Globus pallidus (tissue), 1 donor: Measurements from ENCODE around the gene RRP36.

Experiments
- DNase-seq: peaks from one replicate; pipeline ENCODE4 v3.0.0-alpha.2; 2015; ENCODE audit warnings: low spot score

RRP36 gene

GRCh38 chr6:43007126-43007525 is 14.3 kb upstream of the RRP36 start:
- no peak for DNase-seq

DNA sequence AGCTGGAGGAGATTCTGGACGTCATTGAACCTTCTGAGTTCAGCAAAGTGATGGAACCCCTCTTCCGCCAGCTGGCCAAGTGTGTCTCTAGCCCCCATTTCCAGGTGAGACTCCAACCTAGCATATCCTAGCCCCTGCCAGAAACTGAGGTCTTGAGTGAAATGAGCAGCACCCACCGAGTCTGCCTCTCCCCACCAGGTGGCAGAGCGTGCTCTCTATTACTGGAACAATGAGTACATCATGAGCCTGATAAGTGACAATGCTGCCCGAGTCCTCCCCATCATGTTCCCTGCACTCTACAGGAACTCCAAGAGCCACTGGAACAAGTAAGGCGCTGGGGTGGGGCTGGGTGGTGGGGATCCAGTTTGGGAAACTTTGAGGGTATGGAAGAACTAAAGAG is 12.3 kb upstream of the RRP36 start:
- no peak for DNase-seq

GRCh38 chr6:43011207-43011606 is 10.2 kb upstream of the RRP36 start:
- DNase-seq: no peak

DNA sequence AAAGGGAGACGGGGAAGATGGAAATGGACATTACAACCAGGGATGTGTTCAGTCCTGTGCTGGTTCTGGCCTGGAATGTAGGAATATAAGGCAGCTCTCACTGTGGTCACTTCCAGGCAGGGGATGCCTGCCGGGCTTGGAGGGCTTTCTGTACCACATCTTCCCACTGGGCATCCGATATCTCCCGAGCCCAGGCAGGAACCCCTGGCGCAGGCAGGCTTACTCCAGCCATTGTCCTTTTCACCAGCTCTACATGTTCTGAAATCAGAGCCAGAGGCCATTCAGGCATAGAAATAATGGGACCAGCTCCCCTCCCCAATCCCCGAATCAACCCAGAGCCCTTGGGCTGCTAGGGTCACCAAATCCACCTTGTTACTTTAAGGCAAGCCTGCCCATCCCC is 9.1 kb upstream of the RRP36 start:
- DNase-seq: no peak

DNA sequence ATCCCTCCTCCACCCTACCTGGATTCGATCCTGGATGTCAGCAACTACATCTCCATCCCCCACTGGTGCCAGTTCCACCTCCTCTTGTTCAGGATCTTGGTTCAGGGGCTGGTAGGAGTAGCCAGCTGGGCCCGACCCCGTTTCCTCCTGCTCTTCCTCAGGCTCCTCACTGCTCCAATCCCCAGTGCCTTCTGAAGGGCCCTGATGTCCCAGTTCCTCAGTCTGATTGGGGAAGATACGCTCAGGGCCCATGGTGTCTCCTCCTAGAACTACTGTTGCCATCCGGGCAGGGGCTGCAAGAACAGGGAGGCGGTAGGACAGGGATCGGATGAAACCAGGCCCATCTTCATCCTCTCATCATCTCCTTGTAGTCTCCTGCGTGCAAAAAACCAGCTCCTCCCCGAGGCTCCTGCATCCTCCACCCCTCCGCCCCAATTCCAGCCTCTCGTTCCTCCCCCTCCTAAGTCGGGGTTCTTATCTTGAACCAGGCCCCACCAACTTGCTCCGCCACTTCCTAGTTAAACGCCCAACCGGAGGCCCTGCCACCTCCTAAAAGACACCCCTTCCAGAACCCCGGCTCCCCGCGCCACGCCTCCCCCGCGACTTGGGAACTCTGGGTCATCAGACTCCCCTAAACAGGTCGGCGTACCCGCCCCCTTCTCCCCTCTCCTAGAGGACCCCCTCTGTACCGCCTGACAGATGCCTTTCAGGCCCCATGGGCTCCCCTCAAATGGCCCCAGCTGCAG is 8.2 kb upstream of the RRP36 start:
- DNase-seq: no peak

DNA sequence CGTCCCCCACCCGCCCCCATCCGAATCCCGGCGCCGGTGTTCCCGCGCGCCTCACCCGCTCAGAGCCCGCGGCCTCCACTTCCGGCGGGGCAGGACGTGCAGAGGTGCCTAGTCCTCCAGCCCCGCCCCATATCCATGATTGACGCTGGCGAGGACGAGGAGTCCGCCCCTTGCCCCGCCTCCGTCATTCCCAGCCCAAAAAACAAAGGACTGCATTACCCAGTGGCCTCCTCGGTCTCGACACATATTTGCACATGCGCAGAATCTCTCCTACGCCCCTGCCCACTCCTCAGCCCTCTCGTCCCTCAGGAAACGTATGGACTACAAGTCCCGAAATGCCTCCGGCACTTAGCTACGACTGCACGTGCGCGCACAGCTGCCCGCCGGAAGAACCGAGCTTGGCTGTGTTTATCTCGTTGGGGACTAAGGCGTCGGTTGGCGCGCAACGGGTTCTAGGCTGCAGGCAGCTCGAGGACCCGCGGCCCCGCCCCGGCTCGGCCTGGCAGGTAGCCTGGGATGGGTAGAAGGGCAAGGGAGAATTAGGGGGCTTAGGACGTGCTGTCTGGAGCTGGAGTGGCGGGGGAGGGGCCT is 7.5 kb upstream of the RRP36 start, which contains the start of the genes KLHDC3 and MEA1:
Gene KLHDC3, plus strand, starts transcription at position 407 of the 591 bp plus-strand sequence. CDS start 2,944 bp downstream, outside the sequence.
Gene MEA1, minus strand, starts transcription at position 104 of the 591 bp plus-strand sequence. CDS start 133 bp downstream, outside the sequence.
- peak; percentile 100 for DNase-seq

GRCh38 chr6:43014434-43014909 is 7.0 kb upstream of the RRP36 start:
- DNase-seq: no peak

DNA sequence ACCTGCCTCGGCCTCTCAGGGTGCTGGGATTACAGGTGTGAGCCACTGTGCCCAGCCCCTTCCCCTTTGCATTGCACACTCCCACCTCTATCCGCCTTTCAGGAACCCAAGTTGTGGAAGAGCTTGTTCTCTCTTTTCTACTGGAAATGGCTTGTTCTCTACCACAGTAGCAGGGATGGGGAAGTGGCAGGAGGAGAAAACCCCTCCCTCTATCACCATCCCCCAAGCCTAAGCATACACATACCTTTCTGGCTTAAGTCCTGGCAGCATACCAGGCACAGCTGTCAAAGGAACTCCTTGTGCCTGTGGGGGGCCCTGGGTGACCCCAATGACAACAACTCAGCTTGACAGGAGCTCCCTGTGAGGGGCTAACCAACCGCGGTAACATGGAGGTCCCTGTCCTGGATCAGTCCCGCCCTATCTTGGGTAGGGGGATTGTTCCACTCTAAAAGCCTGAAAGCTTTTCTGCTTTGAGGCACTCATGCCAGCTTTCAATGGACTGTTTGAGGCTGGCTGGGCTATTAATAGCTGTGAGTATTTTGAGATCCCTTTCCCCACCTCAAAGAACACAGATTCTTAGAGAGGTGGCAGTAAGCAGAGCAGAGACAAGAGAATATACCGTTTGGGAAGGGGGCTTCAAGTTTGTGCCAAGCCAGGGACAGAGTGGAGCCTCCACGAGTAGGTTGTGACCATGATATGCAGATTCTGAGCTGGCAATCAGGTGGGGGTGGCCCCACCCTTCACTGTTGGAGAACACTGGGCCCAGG is 5.1 kb upstream of the RRP36 start:
- no peak for DNase-seq

DNA sequence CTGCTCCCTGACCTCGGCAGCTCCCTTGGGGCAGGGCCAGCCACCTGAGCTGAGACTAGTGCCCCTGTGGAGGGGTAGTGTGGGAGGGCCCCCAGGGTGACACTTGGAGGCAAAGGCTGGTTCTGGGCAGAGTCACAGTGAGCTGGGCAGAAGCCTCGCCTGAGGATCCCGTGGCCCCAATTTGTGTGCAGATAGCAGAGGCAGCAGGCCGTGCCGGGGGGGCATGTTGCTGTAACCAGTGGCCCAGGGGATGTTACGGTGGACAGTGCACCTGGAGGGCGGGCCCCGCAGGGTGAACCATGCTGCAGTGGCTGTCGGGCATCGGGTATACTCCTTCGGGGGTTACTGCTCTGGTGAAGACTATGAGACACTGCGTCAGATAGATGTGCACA is 4.5 kb upstream of the RRP36 start:
- no peak for DNase-seq

- no peak for DNase-seq
Observed at GRCh38 chr6:43019152-43019551, 2.3 kb upstream of the RRP36 start.

GRCh38 chr6:43020052-43020705 is 1.2 kb upstream of the RRP36 start:
- DNase-seq: no peak

DNA sequence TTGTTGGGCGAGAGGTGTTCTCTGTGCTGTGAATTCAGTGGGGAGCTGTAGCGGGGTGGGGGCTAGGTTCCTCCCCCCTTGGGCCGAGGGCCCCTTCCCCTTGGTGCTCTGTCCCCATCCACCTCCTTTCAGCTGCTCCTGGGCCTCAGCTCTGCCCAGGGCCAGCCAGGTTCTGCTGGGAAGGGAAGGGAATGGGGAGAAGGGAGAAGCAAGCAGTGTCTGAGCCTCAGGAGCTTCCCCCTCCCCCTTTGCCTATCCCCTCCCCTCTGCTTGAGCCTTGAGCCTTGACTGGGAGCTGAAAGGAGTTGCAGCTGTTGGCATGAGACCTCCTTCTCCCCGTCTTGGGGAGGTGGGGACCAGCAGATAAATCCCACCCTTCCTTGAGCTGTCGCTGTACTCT is 576 bp upstream of the RRP36 start:
- DNase-seq: no peak

DNA sequence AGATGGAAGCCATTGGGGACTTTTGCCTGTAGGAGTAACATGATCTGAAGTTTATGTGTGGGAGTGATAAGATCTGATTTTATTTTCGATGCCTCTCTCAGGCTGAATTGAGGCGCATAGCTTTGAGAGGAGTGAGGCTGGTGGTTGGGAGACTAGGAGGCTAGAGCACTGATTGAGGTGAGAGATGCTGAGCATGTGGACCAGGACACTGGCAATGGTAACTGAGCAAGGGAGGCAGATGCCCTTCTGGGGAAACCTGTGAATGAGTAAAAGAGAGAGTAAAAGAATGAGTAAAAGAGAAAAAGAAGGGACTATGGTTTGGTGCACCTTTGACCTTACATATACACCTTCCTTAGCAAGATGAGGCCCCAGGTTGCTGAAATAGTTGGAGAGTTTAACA is 3.0 kb downstream of the RRP36 start:
- no peak for DNase-seq

- no peak for DNase-seq
Observed at GRCh38 chr6:43026365-43026764, 4.9 kb downstream of the RRP36 start.

GRCh38 chr6:43029120-43029519 is 7.7 kb downstream of the RRP36 start:
- no peak for DNase-seq

- no peak for DNase-seq
Observed at GRCh38 chr6:43032326-43032725, 10.9 kb downstream of the RRP36 start.

DNA sequence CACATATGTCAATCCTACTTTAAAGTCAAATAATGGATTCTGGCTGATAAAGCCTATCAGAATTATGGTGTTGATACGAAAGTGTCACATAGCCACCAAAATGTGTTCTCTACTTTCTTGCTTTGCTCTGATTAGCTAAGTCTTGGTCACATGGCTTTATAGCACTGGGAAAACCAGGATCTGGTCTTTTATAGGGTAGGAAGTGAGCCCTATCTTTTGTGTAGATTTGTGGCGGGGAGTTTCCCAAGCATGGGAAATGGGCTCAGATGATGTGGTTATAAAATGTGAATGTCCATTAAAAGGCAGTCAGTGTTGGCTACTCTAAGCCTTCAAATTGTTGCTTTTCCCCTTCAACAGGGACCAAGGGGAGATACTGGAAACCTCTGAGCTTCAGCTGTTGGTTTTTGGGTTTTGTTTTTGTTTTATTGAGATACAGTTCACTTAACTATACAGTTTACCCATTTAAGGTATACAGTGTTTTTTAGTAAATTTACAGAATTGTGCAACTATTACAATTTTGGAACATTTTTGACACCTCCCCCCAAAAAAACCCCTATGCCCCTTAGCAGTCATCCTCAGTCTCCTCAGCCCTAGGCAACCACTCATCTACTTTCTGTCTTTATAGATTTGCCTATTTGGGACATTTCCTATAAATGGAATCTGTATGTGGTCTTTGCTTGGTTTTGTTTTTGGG is 12.2 kb downstream of the RRP36 start:
- no peak for DNase-seq

- no peak for DNase-seq
Observed at GRCh38 chr6:43034190-43034525, 12.7 kb downstream of the RRP36 start.

GRCh38 chr6:43035495-43036194 is 14.2 kb downstream of the RRP36 start:
- DNase-seq: no peak

DNA sequence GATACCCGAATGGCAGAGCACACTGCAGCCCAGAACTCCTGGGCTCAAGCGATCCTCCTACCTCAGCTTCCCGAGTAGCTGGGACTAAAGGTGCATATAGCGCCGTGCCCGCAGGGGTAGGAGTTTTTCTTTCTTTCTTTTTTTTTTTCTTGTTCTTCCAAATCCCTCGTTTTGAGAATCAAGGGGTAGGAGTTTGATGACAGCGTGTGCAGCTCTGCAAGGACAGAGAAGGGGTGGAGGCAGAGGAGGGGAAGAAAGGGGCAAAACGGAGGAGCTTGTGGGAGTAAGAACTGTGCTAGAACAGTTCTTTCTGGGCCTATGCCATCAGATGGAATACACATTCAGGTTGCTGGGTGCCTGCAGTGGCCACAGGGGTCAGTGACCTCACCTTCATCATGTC is 15.3 kb downstream of the RRP36 start:
- no peak for DNase-seq

- DNase-seq: no peak
Observed at GRCh38 chr6:43037197-43037596, 15.8 kb downstream of the RRP36 start.
